Kidney epithelial cell (primary cell): ENCODE data around the gene ZNF638. TPM values are rescaled to one million over a fixed set of nuclear protein-coding genes. Genes with fewer than 3 reads are reported as not detected.

Experiments used
- total RNA-seq: library from RNA; depleted of rRNA; stranded (reverse); fragments of >200 nt; gene quantifications from 2 replicates; pipeline ENCODE4 v1.2.3, GENCODE V29; 2015

Gene ZNF638
- total RNA-seq, 1 donor from 2014 or later: 109 TPM

Other genes with a start within 250 kb of the ZNF638 start
- 2.7 and 6.7 TPM in 2 replicates for gene MCEE, start 201.6 kb upstream of the ZNF638 start, total RNA-seq
- 17.5 and 25.9 TPM in 2 replicates for gene MPHOSPH10, start 201.1 kb upstream of the ZNF638 start, total RNA-seq
- gene PAIP2B, start 104.7 kb upstream of the ZNF638 start, total RNA-seq: 1.9 and 2.9 TPM in 2 replicates
- gene DYSF, start 121.8 kb downstream of the ZNF638 start, total RNA-seq: 42.8 and 49.0 TPM in 2 replicates